PC-9 (cell line): Measurements from ENCODE around the gene NCS1. TPM values are rescaled to one million over a fixed set of nuclear protein-coding genes. Genes with fewer than 3 reads are reported as not detected.
A peak's percentile ranks its signal among the peaks of the same experiment; 100 is the strongest.

Experiments
- BruUV-seq: library from RNA; stranded (reverse); fragments of 400-500 nt; replicated peaks from 2 replicates; lab custom pipeline; 2021; lab: Mats Ljungman, UMichigan
- CTCF ChIA-PET: fragments of 300-600 bp; sonication (Branson Sonifier 250); formaldehyde crosslinking; loops from one replicate; lab custom pipeline; 2022; ENCODE audit warnings: antibody characterized with exemption; lab: Charles Lee
- POLR2A ChIA-PET: fragments of 300-600 bp; sonication (Branson Sonifier 250); formaldehyde crosslinking; loops from one replicate; lab custom pipeline; 2022; ENCODE audit warnings: antibody characterized with exemption; ENCODE audit not compliant: unreplicated experiment; lab: Charles Lee
- DNase-seq, 2 experiments: peaks; one replicate each; pipeline versions ENCODE4 v3.0.0 to v3.0.0-alpha.2; 2015 to 2022; ENCODE audit warnings: mixed read lengths in 1 of 2
- H2AFZ ChIP-seq: fragments of 200-600 bp; sonication (generic); 2 replicates; pipeline ENCODE4 v1.8.1; 2017; ENCODE audit warnings: antibody characterized with exemption
- H3F3A ChIP-seq: fragments of 200-600 bp; sonication (generic); 2 replicates; pipeline ENCODE4 v1.8.1; 2017; ENCODE audit warnings: antibody characterized with exemption, mild to moderate bottlenecking, low read depth; ENCODE audit not compliant: insufficient read depth
- H3K27ac ChIP-seq: fragments of 200-600 bp; sonication (generic); 2 replicates; pipeline ENCODE4 v1.6.1; 2016; ENCODE audit warnings: mixed run types
- H3K27me3 ChIP-seq: fragments of 200-600 bp; sonication (generic); 2 replicates; pipeline ENCODE4 v1.6.1; 2016; ENCODE audit warnings: low read depth, mixed run types; ENCODE audit not compliant: insufficient read depth
- H3K36me3 ChIP-seq: fragments of 200-600 bp; sonication (generic); 2 replicates; pipeline ENCODE4 v1.6.1; 2016; ENCODE audit warnings: low read depth, mixed run types
- H3K4me1 ChIP-seq: fragments of 200-600 bp; sonication (generic); replicated peaks from 2 replicates; pipeline ENCODE4 v1.6.1; 2016; ENCODE audit warnings: mixed run types; ENCODE audit not compliant: insufficient read depth
- H3K4me2 ChIP-seq: fragments of 200-600 bp; sonication (generic); 2 replicates; pipeline ENCODE4 v1.6.1; 2017; ENCODE audit warnings: mixed run types
- H3K4me3 ChIP-seq: fragments of 200-600 bp; sonication (generic); 2 replicates; pipeline ENCODE4 v1.6.1; 2016; ENCODE audit warnings: mixed run types
- H3K79me2 ChIP-seq: fragments of 200-600 bp; sonication (generic); 2 replicates; pipeline ENCODE4 v1.6.1; 2017; ENCODE audit warnings: low read depth, mixed run types
- H3K9me2 ChIP-seq: fragments of 200-600 bp; sonication (generic); 2 replicates; pipeline ENCODE4 v1.8.1; 2017; ENCODE audit warnings: mild to moderate bottlenecking; ENCODE audit not compliant: insufficient read depth
- H3K9me3 ChIP-seq: fragments of 200-600 bp; sonication (generic); 2 replicates; pipeline ENCODE4 v1.8.1; 2016; ENCODE audit warnings: low read depth; ENCODE audit not compliant: insufficient read depth
- H4K20me1 ChIP-seq: fragments of 200-600 bp; sonication (generic); 2 replicates; pipeline ENCODE4 v1.8.1; 2017; ENCODE audit not compliant: insufficient read depth
- EZH2 ChIP-seq: fragments of 200-600 bp; sonication (generic); IDR thresholded peaks from 2 replicates; pipeline ENCODE4 v1.8.0; 2017; ENCODE audit warnings: antibody characterized with exemption, low read depth
- intact Hi-C: fragments of 100-400 bp; cut with micrococcal nuclease; formaldehyde crosslinking; loops from one replicate; pipeline ENCODE4 v1.10.0; 2022; ENCODE audit not compliant: unreplicated experiment
- total RNA-seq: library from RNA; stranded (reverse); gene quantifications from 2 replicates; pipeline ENCODE4 v1.2.3, GENCODE V29; 2021
- TF ChIP-seq, protein P1 (sequence below): fragments of 200-600 bp; sonication (generic); conservative IDR thresholded peaks from 2 replicates; pipeline ENCODE4 v1.6.1; 2017; ENCODE audit warnings: mixed run types, antibody characterized with exemption, mild to moderate bottlenecking, moderate library complexity

NCS1 gene
- total RNA-seq, 1 experiment from 2014 or later: 59.2 TPM

DNA sequence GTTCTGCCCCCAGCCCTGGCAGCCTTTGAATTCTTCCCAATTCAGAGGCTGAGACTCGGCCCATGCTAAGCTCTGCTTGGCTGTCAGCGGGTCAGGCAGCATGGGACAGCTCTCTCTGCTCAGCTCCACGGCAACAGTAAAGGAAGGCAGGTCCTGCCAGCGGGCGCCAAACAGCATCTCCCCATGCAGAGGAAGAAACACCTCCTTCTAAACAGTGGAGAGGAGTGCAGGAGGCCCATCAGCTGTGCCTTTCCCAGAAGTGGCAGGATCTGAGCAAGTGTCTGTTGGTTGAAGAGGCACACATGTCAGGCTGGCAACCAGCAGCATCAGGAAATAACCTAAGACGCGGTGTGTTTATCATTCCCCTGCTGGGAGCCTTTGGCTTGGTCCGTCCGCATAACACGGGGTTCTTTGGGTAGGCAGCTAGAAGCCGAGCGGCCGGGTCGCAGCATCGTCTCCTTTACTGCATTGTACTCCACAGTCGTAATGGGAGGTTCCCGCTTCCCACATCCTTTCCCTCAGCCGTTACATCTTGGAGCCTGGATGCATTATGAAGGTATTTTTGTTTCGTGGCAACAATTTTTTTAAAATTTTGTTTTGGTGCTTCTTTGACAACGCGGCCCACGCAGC lies 42.7 kb upstream of the NCS1 start:
- H3K9me3 ChIP-seq: no peaks in the 10 kb centered on the region
- peaks cover 54% of the 10 kb centered on the region for H3F3A ChIP-seq
- H4K20me1 ChIP-seq: no peaks in the 10 kb centered on the region
- H3K79me2 ChIP-seq: no peaks in the 10 kb centered on the region
- no peaks in the 10 kb centered on the region for H3K9me2 ChIP-seq
- ChIA-PET CTCF (no interaction called here), POLR2A (interaction anchor here (0.6 kb wide), 1 partner anchor 48 kb away, joined by 7 read pairs; no protein-coding TSS in a partner anchor)
- TF ChIP-seq, protein P1, sequence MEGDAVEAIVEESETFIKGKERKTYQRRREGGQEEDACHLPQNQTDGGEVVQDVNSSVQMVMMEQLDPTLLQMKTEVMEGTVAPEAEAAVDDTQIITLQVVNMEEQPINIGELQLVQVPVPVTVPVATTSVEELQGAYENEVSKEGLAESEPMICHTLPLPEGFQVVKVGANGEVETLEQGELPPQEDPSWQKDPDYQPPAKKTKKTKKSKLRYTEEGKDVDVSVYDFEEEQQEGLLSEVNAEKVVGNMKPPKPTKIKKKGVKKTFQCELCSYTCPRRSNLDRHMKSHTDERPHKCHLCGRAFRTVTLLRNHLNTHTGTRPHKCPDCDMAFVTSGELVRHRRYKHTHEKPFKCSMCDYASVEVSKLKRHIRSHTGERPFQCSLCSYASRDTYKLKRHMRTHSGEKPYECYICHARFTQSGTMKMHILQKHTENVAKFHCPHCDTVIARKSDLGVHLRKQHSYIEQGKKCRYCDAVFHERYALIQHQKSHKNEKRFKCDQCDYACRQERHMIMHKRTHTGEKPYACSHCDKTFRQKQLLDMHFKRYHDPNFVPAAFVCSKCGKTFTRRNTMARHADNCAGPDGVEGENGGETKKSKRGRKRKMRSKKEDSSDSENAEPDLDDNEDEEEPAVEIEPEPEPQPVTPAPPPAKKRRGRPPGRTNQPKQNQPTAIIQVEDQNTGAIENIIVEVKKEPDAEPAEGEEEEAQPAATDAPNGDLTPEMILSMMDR: no peak
- no peak for TF ChIP-seq EZH2
- BruUV-seq: TSS peak; percentile 23
- H3K4me2 ChIP-seq: peak overlapping the region; percentile 77
- peak overlapping the region; percentile 80 for H3K27ac ChIP-seq
- H3K4me3 ChIP-seq: no peak overlapping the region
- intact Hi-C loops: loop anchor here (2.0 to 5.0 kb wide), 3 partner anchors 43 to 318 kb away; partner anchors contain the start of gene NCS1
- no peak overlapping the region for H2AFZ ChIP-seq
- H3K4me1 ChIP-seq: peaks cover 46% of the 10 kb centered on the region
- no peaks in the 10 kb centered on the region for H3K27me3 ChIP-seq
- H3K36me3 ChIP-seq: peaks cover 6% of the 10 kb centered on the region; the same call in 1 of the 2 replicates
- no peak for DNase-seq

DNA sequence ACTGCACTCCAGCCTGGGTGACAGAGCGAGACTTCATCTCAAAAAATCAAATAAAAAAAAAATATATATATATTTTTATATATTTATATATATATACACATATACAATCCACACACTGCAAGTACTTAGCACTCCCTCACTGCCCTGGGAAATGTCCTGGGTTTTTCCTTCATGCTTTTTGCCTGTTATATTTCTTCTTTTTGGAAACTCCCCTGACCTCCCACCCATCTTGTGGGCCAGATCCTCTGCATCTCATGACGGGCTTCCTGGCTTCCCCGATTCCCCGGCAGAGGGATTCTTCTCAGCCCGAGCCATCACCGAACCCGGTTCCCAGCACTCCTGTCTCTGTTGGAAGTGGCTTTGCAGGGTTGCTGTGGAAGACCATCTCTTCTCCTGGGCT lies 39.5 kb upstream of the NCS1 start:
- Histone ChIP-seq H3K4me3 (no peak overlapping the region), H3K36me3 (peaks cover 6% of the 10 kb centered on the region), H3F3A (peaks cover 32% of the 10 kb centered on the region), H3K79me2 (no peaks in the 10 kb centered on the region), H3K4me1 (peaks cover 27% of the 10 kb centered on the region), H3K27me3 (no peaks in the 10 kb centered on the region), H2AFZ (no peak overlapping the region), H3K27ac (no peak overlapping the region), H3K9me3 (no peaks in the 10 kb centered on the region), H3K9me2 (no peaks in the 10 kb centered on the region), H3K4me2 (no peak overlapping the region), H4K20me1 (no peaks in the 10 kb centered on the region)
- BruUV-seq: no TSS peak
- DNase-seq: no peak
- intact Hi-C loops: no loop called here
- ChIA-PET POLR2A (no interaction called here), CTCF (no interaction called here)
- TF ChIP-seq, protein P1: no peak
- no peak for TF ChIP-seq EZH2

DNA sequence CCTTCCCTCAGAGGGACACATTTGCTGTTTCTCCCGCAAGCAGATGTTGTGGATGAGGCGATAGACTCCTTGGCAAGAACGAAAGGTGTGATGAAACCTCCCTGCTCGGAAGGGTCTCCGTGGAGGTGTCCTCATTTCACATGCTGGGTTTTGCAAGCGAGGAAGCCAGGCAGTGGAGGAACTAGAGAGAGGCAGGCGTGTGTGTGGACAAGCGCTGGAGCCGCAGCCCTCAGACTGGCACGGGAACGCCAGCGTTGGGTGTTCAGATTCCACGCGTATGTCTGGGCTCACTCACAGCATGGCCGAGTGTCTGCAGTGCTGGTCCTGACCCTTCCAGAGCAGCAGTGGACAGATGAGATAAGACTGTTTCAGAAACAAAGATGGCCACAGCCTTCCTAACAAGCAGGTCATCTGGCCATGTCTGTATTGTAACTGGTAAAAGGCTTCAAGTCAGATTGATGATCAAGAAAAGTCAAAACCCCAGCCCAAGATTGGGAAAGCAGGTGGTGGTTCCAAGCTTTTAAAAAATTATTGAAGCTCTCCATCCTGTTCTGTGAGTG lies 35.0 kb upstream of the NCS1 start:
- H2AFZ ChIP-seq: no peak overlapping the region

More for the DNA sequence above, 35.0 kb upstream of the NCS1 start:
- POLR2A ChIA-PET: no interaction called here
- Histone ChIP-seq H3K79me2 (no peaks in the 10 kb centered on the region), H3K27me3 (no peaks in the 10 kb centered on the region), H3K27ac (no peak overlapping the region), H3K4me3 (no peak overlapping the region), H3K4me1 (no peaks in the 10 kb centered on the region), H4K20me1 (no peaks in the 10 kb centered on the region), H3F3A (no peaks in the 10 kb centered on the region; the same call in 1 of the 2 replicates), H3K36me3 (no peaks in the 10 kb centered on the region; the same call in 1 of the 2 replicates), H3K9me3 (no peaks in the 10 kb centered on the region), H3K4me2 (no peak overlapping the region), H3K9me2 (no peaks in the 10 kb centered on the region)
- CTCF ChIA-PET: no interaction called here
- DNase-seq: no peak
- no TSS peak for BruUV-seq
- TF ChIP-seq, protein P1: no peak
- no peak for TF ChIP-seq EZH2
- intact Hi-C loops: no loop called here
